GM18502 (cell line): Measurements from ENCODE around the gene GPR6.

Experiments
- ATAC-seq: cut with Tn5 transposase; IDR thresholded peaks from one replicate; pipeline ENCODE4 v1.9.1; 2021; ENCODE audit warnings: mild to moderate bottlenecking; ENCODE audit not compliant: unreplicated experiment, poor library complexity

Gene GPR6

DNA sequence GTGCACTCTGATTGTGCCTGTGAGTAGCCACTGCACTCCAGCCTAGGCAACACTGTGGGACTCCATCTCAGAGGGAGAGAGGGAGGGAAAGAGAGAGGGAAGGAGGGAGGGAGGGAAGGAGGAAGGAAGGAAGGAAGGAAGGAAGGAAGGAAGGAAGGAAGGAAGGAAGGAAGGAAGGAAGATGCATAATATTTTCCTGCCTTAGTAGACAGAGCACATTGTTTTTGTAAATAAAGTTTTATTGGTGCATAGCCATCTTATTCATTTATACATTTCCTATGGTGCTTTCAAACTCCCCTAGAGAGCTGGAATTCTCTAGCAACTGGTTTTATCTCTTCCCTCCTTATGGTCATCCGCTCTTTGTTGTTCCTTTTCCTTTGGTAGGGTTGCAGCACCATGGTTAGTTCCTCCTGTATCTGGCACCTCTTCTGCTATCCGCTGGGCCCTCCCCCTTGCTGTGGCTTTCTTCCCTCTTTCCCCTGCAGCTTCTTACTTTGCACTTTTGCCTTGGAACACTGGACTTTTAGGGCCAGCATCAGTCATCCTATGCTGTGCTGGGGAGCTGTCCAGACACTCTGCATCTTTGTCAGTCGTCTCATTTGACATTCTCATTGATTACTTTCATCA lies 20.2 kb downstream of the GPR6 start:
- ATAC-seq, result no peak

DNA sequence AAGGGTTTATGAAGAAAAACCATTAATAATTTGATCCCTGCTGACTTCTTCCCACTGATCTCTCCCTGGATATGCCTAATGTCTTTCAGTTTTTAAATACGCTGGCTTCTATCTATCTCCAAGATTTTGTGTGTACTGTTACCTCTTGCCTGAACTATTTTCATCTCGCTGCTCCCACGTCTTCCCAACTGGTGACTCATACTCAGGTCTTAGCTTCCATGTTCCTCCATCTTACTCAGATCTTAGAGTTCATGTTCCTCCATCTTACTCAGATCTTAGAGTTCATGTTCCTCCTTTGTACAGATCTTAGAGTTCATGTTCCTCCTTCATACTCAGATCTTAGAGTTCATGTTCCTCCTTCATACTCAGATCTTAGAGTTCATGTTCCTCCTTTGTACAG lies 21.6 kb downstream of the GPR6 start:
- ATAC-seq, result no peak

DNA sequence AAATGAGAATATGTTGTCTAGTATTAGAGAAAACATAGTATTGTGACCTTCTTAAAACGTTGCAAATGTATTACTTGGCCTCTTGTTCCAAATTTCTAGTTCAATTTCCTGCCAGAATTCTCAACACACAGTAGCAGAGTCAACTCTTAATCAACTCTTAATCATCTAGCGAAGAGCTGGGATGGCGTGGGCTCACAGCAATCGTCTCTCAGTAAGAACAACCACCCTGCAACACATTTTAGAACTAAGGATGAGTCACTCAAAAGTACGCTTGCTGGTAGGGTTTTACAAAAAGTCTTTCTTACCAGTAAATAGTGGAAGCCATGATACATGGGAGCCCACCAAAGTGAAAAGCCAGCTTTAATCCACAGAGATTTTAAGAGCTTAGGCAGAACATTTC lies 24.6 kb downstream of the GPR6 start:
- no peak for ATAC-seq

DNA sequence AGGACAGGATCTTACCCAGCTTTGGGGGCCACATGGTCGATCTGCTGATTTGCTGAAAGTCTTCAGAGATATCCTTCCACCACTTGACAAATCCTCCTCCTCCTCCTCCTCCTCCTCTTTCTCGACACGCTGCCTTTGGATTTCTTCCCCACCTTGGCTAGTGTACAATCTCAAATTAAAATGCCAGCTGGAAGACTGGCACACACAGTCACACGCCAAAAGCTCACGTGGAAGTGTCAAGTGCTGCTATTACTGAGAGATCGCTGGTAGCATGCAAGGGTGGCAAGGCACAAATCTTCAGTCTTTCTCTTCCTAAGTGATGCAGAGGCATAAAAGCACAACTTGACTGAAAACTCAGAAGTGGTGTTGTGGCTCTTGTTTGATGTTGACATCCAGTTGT lies 35.3 kb downstream of the GPR6 start:
- no peak for ATAC-seq

DNA sequence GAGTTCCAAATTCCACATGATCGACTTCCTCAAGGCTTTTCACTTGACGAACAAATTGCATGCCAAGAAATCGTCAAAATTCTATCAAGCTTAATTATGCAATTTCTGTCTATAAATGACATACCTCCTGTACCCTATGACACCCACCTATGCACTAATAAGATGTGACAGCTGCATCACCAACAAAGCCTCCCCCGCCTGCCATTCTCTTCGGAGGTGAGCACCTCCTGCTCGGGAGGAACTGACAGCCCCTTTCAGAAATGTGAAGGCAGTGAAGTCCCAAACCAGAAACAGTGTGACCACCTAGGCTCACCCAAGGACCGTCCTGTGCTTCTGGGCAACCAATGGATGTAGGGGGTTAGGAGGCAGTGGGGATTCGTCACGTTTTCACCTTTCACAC lies 37.1 kb downstream of the GPR6 start:
- no peak for ATAC-seq

DNA sequence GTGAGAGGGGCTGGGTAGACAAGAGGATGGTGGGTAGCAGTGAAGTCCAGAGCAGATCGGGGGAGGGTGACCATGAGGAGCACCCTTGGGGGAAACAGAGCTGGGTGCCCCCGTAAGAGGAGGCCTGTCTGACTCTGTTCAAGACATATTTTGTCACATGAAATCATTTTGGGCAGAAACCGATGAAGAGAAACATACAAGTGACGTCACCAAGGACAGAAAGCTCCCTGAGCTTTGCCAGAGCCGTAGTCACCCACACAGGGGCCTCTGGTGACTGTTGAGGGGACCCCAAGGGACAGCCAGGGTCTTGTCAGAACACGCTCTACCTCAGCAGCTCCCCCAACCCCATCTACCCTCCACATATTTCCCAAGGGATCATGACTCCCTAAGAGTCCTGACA lies 39.2 kb downstream of the GPR6 start:
- no peak for ATAC-seq

DNA sequence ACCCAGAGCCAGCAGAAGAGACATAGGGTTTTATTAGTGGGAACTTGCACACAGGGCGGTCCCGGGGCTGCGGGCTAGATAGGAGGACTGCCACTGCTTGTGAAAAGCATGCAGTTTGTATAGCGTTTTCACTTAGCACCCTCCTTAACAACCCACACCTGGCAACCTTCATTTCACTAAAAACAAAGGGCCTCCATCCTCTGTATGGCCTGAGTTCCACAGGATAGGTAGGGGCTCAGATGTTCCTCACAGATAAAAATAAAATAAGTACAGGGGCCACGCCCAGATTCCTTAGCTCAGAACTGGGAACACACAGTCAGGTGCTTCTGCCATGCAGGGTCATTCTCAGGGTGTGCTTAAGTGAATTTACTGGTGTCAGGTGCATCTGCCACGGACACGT lies 39.8 kb downstream of the GPR6 start:
- ATAC-seq, result no peak

DNA sequence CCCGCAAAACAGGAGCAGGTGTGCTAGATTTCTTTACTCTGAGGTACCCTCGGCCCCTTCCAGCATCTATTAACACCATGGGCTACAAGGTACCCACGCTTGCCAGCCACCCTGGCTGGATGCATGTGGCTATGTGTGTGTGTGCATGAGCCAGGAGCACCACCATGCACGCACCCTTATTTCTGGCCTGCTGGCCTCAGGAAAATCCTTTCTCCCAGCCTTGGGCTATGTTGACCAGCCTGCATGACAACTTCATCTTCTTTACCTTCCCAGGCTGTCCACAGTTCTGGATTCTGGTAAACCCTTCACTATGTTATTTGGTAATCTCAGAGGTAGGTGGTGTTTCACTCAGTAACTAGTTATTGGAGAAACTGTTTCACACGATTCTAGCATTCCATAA lies 40.4 kb downstream of the GPR6 start:
- no peak for ATAC-seq

DNA sequence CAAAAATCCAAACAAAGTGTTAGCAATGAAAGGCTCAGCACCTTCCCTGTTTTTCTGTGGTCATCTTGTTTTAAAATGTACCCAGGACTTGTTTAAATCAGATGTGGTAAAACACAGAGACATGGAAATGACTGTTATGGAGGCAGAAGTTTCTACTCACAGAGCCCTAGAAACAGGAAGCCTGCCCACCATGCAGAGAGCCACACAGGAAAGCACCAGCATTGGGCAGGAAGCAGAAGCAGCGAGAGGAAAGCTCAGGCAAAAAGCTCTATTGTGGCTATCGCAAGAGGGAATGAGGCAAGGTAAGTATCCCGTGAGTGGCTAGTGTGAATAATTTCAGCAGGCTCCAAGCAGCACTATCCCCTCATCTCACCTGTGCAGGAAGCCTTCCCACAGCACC lies 42.8 kb downstream of the GPR6 start:
- no peak for ATAC-seq

DNA sequence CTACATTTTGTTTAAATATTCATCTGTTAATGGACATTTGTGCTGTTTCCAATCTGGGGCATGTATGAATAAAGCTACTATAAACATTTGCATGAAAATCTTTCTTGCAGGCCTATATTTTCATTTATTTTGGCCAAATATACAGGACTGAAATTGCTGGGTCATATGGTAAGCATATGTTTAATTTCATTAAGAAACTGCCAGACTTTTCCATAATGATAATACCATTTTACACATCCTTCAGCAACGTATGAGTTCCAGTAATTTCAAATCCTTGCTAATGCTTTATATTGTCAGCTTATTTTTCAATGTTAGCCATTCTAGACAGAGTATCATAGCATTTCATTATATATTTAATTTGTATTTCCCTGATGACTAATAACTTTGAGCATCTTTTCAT lies 51.0 kb downstream of the GPR6 start:
- ATAC-seq, result no peak
